Measurements from ENCODE around the gene RELN.

DNA sequence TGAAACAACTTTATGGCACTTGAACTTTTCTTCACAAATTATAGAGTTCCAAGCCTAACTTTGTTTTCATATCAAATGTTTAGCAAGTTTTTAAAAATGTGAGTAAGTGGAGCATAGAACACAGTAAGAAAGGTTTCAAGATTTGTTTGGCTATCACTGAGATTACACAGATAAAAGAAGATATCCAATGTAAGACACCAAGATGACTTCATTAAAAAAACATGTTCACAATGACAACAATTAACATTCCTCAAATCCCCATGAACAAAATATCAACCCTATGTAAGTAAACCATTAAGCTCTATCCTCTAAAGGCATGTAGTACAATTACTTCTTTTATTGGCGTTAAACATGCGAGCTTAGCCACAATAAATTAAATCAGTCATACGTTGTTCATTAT is 129.7 kb downstream of the RELN start:
- TF ChIP-seq, protein P1, sequence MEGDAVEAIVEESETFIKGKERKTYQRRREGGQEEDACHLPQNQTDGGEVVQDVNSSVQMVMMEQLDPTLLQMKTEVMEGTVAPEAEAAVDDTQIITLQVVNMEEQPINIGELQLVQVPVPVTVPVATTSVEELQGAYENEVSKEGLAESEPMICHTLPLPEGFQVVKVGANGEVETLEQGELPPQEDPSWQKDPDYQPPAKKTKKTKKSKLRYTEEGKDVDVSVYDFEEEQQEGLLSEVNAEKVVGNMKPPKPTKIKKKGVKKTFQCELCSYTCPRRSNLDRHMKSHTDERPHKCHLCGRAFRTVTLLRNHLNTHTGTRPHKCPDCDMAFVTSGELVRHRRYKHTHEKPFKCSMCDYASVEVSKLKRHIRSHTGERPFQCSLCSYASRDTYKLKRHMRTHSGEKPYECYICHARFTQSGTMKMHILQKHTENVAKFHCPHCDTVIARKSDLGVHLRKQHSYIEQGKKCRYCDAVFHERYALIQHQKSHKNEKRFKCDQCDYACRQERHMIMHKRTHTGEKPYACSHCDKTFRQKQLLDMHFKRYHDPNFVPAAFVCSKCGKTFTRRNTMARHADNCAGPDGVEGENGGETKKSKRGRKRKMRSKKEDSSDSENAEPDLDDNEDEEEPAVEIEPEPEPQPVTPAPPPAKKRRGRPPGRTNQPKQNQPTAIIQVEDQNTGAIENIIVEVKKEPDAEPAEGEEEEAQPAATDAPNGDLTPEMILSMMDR (IDR thresholded peaks at IDR 0.05): no peak
- no peak for TF ChIP-seq POLR2A (IDR thresholded peaks at IDR 0.05)
